ENCODE data around the gene CCDC80.
"Not testable (repeated sequence)": the region's sequence is repeated elsewhere in the genome, so short reads cannot be mapped to it uniquely, and the experiment has no call there.

Gene CCDC80

GRCh38 chr3:112675943-112676535 is 35.1 kb upstream of the CCDC80 start:
- no peak for TF ChIP-seq POLR2A (IDR thresholded peaks at IDR 0.05; ENCODE audit: low read depth, low read length)
- FAIRE-seq (no peak), DNase-seq (ENCODE audit: insufficient read length, low spot score) (no peak)

DNA sequence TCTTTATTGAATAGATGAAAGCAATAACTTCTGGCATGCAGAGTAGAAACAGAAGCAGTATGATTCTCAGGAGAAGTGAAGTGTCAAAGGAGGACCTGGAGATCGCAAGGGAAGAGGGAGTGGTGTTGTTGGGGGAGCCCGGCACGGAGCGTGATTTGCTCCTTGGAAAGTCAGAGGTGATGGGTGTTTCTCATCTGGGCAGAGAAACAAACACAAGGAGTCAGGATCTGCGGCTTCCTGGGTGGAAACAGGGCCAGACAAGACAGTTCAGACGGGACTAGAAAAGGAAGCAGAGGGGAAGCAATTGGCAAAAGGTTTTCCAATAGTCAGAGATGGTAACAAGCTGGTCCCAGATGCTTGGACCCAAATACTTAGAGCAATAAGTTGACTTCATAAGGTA is 34.4 kb upstream of the CCDC80 start:
- DNase-seq (ENCODE audit: insufficient read length, low spot score) (no peak), FAIRE-seq (no peak)
- TF ChIP-seq POLR2A (IDR thresholded peaks at IDR 0.05; ENCODE audit: low read depth, low read length), result no peak

DNA sequence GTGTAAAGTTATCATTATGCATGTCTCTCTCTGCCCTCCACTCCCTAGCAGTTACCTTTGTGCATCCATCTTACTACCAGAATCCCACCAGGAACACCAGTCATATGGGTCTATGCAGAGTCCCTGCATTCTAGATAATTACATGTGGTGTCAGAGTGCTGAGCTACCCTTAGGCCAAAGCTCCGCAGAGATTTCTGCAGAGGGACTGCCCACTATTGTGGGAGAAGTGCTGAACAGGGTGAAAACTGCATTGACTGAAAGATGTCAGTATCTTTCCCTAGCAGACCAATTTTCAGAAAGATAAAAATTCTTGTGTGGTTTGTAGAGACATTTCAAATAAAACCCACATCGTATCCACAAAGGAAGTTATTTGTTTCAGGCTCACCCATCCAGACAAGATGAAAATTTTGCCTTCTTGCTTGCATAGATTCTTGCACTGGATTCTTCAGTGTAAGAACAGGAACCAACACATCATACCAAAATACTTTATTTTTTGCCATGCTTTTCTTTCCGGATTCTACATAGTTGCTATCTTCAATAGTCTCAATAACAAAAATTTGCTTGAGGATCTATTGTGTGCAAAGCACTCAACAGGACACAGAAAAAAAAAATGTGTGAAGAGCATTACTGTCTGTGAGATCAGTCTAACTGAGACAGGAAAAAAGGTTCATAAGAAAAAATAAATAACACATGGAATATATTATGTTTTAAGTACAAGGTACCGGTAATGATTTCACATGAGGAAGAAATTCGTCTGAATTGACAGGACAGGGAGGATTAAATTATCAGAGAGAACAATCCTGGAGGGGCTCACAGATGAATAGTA is 32.0 kb upstream of the CCDC80 start:
- DNase-seq (ENCODE audit: insufficient read length, low spot score) (no peak), FAIRE-seq (no peak)
- no peak for TF ChIP-seq POLR2A (IDR thresholded peaks at IDR 0.05; ENCODE audit: low read depth, low read length)

- peak; percentile 62 for FAIRE-seq
- peak; percentile 19 for DNase-seq (ENCODE audit: insufficient read length, low spot score)
- no peak for TF ChIP-seq POLR2A (IDR thresholded peaks at IDR 0.05; ENCODE audit: low read depth, low read length)
Measured at GRCh38 chr3:112671930-112672715, 31.2 kb upstream of the CCDC80 start.

GRCh38 chr3:112670824-112671223 is 29.9 kb upstream of the CCDC80 start:
- FAIRE-seq, result no peak

DNA sequence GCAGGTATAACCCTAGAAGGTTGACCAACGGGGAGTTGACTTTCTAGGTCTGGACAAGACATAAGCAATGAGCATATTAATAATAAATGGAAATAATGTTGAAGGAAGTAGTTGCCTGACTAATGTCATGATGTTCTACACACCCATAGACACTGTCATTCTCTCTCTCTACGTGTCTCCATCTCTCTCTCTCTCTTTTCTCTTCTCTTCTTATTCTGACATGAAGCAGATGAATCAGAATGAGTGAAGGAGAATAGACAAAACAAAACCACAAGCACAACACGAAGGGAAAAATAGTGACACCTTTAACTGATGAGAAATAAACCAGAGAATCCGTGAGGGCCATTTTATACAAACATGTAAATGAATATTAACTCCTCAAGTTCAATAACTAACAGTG is 26.7 kb upstream of the CCDC80 start:
- TF ChIP-seq POLR2A (IDR thresholded peaks at IDR 0.05; ENCODE audit: low read depth, low read length), result no peak
- no peak for FAIRE-seq
- DNase-seq (ENCODE audit: insufficient read length, low spot score), result no peak

More at GRCh38 chr3:112670824-112671223, 29.9 kb upstream of the CCDC80 start:
- TF ChIP-seq POLR2A (IDR thresholded peaks at IDR 0.05; ENCODE audit: low read depth, low read length), result no peak
- no peak for DNase-seq (ENCODE audit: insufficient read length, low spot score)

DNA sequence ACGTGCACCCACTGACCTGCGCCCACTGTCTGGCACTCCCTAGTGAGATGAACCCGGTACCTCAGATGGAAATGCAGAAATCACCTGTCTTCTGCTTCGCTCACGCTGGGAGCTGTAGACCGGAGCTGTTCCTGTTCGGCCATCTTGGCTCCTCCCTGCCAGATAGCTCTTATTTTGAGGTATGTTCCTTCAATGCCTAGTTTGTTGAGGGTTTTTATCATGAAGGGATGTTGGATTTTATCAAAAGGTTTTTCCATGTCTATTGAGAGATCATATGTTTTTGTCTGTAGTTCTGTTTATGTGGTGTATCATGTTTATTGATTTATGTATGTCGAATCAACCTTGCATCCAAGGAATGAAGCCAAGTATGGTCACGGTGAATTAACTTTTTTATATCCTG is 24.1 kb upstream of the CCDC80 start:
- not testable (repeated sequence) for FAIRE-seq; DNase-seq (ENCODE audit: insufficient read length, low spot score)

GRCh38 chr3:112656043-112656442 is 15.1 kb upstream of the CCDC80 start:
- no peak for TF ChIP-seq POLR2A (IDR thresholded peaks at IDR 0.05; ENCODE audit: low read depth, low read length)
- FAIRE-seq, result no peak
- DNase-seq (ENCODE audit: insufficient read length, low spot score), result no peak

- FAIRE-seq (no peak), DNase-seq (ENCODE audit: insufficient read length, low spot score) (no peak)
- TF ChIP-seq POLR2A (IDR thresholded peaks at IDR 0.05; ENCODE audit: low read depth, low read length), result no peak
Measured at GRCh38 chr3:112654979-112655378, 14.0 kb upstream of the CCDC80 start.

- DNase-seq (ENCODE audit: insufficient read length, low spot score) (no peak), FAIRE-seq (peak; percentile 72)
- TF ChIP-seq POLR2A (IDR thresholded peaks at IDR 0.05; ENCODE audit: low read depth, low read length), result no peak
Measured at GRCh38 chr3:112654492-112654891, 13.5 kb upstream of the CCDC80 start.

DNA sequence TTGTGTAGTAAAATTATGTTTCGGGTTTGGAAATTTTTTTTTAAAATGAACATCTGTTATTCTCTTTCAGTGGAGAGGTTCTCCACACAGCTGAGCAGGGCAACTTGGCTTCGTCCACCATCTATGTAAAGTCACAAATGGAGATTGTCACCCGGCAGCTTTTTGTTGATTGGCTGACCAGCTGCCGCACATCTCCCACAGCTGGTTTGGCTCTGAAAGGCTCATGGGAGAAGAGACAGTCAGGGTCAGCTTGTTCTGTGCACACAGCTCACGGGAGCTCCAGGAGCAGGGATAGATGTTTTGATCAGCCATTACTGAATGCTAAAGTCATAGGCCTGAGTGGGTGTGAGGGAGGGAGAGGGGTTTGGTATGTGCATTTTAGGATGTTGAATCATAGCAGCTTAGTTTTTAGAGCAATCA is 12.9 kb upstream of the CCDC80 start:
- DNase-seq (ENCODE audit: insufficient read length, low spot score) (no peak), FAIRE-seq (peak; percentile 73)
- TF ChIP-seq POLR2A (IDR thresholded peaks at IDR 0.05; ENCODE audit: low read depth, low read length), result 0 out of 2 replicates have a peak, but pooled peaks have one; percentile 27

GRCh38 chr3:112653209-112653871 is 12.4 kb upstream of the CCDC80 start:
- TF ChIP-seq POLR2A (IDR thresholded peaks at IDR 0.05; ENCODE audit: low read depth, low read length), result no peak
- peak; percentile 97 for FAIRE-seq
- DNase-seq (ENCODE audit: insufficient read length, low spot score), result peak; percentile 41

GRCh38 chr3:112651516-112651915 is 10.6 kb upstream of the CCDC80 start:
- TF ChIP-seq POLR2A (IDR thresholded peaks at IDR 0.05; ENCODE audit: low read depth, low read length), result no peak
- FAIRE-seq (no peak), DNase-seq (ENCODE audit: insufficient read length, low spot score) (no peak)

GRCh38 chr3:112651071-112651470 is 10.1 kb upstream of the CCDC80 start:
- FAIRE-seq (no peak), DNase-seq (ENCODE audit: insufficient read length, low spot score) (no peak)
- TF ChIP-seq POLR2A (IDR thresholded peaks at IDR 0.05; ENCODE audit: low read depth, low read length), result no peak
